HG02970 (cell line): ENCODE results near the gene ST6GAL1.

Experiments
- ATAC-seq: cut with Tn5 transposase; IDR thresholded peaks from one replicate; pipeline ENCODE4 v1.9.1; 2021; ENCODE audit warnings: mild to moderate bottlenecking, moderate library complexity, moderate number of reproducible peaks; ENCODE audit not compliant: unreplicated experiment, low FRiP score

ST6GAL1 gene

GRCh38 chr3:187068787-187069186 is 138.5 kb downstream of the ST6GAL1 start:
- ATAC-seq = no peak

DNA sequence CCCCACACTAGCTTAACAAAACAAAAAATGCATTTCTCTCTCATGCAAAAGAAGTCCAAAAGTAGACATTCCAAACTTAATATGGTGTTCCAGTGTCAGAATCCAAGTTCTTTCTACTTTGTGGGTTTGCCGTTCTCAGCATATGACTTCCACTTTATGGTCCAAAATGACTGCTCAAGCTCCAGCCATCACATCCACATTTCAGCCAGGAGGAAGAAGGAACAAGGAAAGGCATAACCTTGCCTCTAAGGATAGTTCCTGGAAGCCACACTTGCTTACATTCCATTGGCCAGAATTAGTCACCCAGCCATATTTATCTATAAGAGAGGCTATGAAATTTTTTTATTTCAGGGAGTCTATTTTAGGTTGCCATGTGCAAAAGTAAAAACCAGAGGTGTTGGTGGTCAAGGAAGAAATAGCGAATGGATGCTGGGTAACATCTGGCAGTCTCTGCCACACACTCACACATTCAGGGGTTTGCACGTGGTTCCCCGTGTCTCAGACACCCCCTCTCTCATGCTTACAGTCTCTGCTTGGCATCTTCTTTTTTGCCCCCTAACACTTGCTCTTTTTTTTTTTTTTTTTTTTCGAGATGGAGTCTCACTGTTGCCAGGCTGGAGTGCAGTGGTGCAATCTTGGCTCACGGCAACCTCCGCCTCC is 139.7 kb downstream of the ST6GAL1 start:
- ATAC-seq = no peak

DNA sequence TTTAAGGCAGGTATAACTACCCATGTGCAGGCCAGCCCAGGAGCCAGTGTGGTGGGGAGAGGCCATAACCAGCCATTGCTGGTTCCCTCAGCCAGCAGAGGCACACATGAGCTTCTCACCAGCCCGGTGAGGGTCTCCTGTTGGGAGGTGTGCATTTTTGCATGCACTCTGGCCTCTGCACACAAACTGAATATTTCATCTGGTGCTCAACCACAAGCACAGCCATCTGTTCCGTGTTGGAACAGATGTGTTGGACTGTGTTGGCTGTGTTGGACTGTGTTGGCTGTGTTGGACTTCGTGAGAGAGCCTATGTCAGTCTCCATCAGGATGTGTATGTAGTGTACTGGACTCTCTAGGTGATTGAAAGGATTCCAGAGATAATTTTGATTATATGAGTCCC is 141.8 kb downstream of the ST6GAL1 start:
- ATAC-seq = no peak

GRCh38 chr3:187072511-187072910 is 142.2 kb downstream of the ST6GAL1 start:
- no peak for ATAC-seq

DNA sequence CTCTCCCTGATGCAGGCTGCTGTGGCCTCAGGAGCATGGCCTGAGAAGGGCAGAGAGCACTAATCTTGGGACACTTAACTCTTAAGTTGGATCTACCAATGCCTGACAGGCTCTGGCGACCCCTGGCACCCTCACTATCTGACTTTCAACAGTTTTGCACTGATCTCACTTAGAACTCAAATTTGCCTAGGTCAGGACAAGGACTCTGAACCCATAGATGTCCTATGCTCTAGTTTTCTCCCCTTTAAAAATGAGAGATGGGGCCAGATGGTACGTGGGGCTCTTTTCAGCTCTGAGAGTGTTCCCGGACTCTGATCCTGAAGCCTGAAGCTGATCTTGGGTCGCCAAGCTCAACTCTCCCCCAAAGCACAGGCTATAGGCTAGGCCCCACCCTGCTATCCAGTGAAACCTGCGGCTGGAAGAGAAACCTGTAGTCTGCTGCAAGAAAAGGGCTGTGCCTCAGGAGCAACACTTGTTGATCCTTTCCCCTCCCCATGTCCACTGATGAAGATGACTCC is 143.3 kb downstream of the ST6GAL1 start:
- ATAC-seq = no peak

DNA sequence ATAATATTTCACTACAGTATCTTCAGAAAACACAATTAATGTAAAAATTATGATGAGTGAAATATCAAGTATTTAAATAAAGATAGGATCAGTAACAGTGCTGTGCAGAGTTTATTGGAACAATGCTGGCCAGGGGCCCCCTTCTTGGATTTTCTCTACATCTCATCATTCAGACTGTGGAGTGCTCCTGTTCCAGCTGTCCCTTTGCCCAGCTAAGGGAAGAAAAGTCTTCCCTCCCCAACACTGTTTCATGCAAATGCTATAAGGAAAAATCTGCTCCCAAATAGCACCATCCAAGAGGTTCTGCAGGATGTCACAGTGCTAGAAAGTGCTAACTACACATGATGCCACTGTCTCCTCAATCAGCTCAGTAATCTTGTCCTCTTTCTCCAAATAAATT is 144.5 kb downstream of the ST6GAL1 start:
- ATAC-seq = no peak

- no peak for ATAC-seq
Measured at GRCh38 chr3:187076297-187076696, 146.0 kb downstream of the ST6GAL1 start.

- ATAC-seq = no peak
Measured at GRCh38 chr3:187077085-187077484, 146.8 kb downstream of the ST6GAL1 start.

GRCh38 chr3:187077537-187077936 is 147.2 kb downstream of the ST6GAL1 start:
- ATAC-seq = no peak

DNA sequence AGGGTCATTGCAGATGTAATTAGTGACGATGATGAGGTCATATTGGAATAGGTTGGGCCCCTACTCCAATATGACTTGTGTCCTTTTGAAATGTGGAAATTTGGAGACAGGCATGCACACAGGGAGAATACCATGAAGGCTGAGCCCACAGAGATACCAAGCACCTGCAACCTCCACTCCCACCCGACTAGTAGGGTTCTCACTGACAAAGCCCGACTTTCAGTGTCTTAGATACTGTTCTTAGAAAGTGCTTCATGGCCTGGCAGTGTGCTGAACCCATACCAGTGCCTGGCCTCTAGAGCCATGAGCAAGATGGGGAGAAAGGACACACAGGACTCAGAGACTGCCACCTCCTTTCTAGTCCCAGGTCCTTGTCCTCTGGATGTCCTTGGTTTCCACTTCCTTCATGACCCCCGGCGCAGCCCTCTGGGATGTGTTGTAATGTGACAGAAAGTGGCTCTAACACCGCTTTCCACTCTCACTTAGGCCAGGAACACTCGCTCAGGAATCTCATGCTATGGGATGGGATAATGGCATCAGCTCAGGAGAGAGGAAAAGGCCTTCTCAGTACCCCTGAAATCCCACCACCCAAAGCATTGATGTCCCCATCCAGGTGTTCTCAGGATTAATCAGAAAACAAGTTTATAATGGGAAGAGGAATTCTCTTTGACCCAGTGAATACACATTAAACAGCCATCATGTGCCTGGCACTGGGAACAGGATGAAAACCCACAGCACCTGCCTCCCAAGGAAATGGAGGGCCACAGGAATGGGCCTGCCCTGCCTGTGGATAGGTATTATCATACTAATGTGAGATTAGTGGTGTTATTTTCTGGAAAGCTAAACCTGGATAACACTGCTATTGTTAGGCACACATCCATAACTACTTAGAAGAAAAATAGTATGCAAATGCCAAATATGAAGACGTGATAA is 149.0 kb downstream of the ST6GAL1 start:
- no peak for ATAC-seq

DNA sequence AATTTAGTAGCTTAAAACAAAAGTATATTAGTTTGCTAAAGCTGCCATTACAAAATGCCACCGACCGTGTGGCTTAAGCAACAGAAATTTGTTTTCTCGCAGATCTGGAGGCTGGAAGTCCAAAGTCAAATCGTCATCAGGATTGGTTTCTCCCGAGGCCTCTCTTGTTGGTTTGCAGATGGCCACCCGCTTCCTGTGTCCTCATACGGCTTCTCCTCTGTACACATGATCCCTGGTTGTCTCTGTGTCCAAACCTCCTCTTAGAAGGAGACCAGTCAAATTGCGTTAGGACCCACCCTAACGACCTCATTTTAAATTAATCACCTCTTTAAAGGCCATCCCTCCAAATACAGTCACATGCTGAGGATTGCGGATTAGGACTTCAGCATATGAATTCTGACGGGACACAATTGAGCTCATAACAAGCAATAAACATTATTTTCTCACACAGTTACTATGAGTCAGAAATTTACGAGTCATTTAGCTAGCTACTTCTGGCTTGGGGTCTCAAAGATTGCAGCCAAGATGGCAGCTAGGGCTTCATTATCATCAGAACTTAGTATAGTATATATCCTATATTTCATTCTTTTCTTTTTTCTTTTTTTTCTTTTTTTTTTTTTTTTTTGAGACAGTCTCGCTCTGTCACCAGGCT is 150.6 kb downstream of the ST6GAL1 start:
- ATAC-seq = no peak

GRCh38 chr3:187082758-187083375 is 152.5 kb downstream of the ST6GAL1 start:
- ATAC-seq = no peak

GRCh38 chr3:187084126-187084525 is 153.8 kb downstream of the ST6GAL1 start:
- ATAC-seq = no peak

- ATAC-seq = no peak
Measured at GRCh38 chr3:187084580-187084979, 154.3 kb downstream of the ST6GAL1 start.

GRCh38 chr3:187085021-187085666 is 154.8 kb downstream of the ST6GAL1 start:
- no peak for ATAC-seq

- no peak for ATAC-seq
Measured at GRCh38 chr3:187085933-187086332, 155.6 kb downstream of the ST6GAL1 start.

GRCh38 chr3:187086831-187087230 is 156.5 kb downstream of the ST6GAL1 start:
- ATAC-seq = no peak

GRCh38 chr3:187088701-187089100 is 158.4 kb downstream of the ST6GAL1 start:
- no peak for ATAC-seq

DNA sequence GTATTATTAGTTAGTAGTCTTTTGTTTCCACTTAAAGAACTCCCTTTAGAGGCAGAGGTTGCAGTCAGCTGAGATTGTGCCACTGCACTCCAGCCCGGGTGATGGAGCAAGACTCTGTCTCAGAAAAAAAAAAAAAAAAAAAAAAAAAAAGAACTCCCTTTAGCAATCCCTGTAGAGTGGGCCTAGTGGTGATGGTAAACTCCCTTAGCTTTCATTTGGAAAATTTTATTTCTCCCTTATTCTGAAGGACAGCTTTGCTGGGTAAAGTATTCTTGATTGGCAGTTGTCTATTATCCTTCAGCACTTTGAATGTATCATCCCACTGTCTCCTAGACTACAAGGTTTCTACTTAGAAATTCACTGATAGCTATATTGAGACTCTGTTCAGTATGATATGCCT is 163.0 kb downstream of the ST6GAL1 start:
- ATAC-seq = no peak

DNA sequence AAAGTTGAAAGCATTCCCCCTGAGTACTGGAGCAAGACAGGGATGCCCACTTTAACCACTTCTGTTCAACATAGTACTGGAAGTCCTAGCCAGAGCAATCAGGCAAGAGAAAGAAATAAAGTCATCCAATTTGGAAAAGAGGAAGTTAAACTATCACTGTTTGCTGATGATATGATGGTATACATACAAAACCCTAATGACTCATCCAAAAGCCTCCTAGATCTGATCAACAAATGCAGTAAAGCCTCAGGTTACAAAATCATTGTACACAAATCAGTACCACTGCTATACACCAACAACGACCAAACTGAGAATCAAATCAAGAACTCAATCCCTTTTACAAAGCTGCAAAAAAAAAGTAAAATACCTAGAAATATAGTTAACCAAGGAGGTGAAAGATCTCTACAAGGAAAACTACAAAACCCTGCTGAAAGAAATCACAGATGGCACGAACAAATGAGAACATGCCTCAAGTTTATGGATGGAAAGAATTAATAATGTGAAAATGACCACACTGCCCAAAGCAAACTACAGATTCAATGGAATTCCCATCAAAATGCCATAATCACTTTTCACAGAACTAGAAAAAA is 168.7 kb downstream of the ST6GAL1 start:
- no peak for ATAC-seq
